SK-N-MC (cell line): ENCODE measurements around the gene RAP1GAP2.

Experiments
- EZH2 ChIP-seq: fragments of 200-600 bp; sonication (generic); IDR thresholded peaks from one replicate; pipeline ENCODE4 v1.6.1; 2017; ENCODE audit warnings: antibody characterized with exemption
- POLR2AphosphoS5 ChIP-seq: IDR thresholded peaks from 2 replicates; pipeline ENCODE4 v1.6.1; 2012; ENCODE audit warnings: mild to moderate bottlenecking, low read depth, low read length, borderline replicate concordance

DNA sequence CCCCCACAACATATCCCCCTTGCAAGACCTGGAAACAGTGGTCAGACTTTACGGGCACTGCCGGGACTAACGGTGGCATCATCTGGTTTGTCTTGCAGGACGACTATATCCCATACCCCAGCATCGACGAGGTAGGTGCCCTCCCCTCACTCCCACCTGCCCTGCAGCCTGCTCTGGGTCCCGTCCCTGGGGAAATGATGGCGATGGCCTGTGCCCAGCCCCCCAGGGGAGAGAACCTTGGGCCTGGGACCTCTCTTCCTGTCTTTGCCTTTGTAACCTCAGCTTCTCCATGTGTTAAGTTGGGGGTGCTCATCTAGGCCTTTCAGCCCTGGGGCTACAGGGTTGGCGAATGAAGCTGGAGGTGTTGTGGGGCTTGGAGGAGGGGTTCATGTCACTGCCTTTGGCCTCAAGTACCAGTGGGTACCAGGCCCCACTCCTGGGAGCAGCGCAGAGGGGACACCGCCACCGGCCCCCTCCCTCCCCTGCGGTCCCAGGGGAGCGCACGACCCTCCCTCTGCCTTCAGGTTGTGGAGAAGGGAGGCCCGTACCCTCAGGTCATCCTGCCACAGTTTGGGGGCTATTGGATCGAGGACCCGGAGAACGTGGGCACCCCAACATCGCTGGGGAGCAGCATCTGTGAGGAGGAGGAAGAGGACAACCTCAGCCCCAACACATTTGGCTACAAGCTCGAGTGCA lies 167.2 kb downstream of the RAP1GAP2 start:
- TF ChIP-seq EZH2, result no peak
- TF ChIP-seq POLR2AphosphoS5, result no peak
